ENCODE results near the gene LILRB1. TPM values are rescaled to one million over a fixed set of nuclear protein-coding genes. Genes with fewer than 3 reads are reported as not detected.
"Not testable (repeated sequence)": the region's sequence is repeated elsewhere in the genome, so short reads cannot be mapped to it uniquely, and the experiment has no call there.

LILRB1 gene
- 10 to 100 TPM; 23.7 to 35.7 (median 27.9) TPM for polyA plus RNA-seq (ENCODE audit: low read depth in 6 of 6)

DNA sequence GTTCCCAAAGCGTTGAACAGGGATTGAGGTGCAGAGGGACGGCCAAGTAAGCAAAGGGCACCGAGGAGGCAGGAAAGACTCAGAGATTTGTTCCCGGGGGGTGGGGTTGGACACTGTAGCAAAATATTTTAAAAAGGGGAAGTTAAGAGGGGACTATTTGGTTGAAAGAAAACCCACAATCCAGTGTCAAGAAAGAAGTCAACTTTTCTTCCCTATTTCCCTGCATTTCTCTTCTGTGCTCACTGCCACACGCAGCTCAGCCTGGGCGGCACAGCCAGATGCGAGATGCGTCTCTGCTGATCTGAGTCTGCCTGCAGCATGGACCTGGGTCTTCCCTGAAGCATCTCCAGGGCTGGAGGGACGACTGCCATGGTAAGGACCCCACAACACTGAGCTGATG is at the start of gene LILRB1:
Gene LILRB1, plus strand, starts transcription at position 223 of the 400 bp plus-strand sequence. CDS start 590 bp downstream, outside the sequence.
- Mint-ChIP-seq H3K4me1 (peaks cover 56 to 70% (median 69%) of the 10 kb centered on the region in 3 donors), H3K4me3 (peak within 1 kb of the TSS; percentile 60 to 97 (median 90)), H3K27ac (peak within 1 kb of the TSS; percentile 85 to 95 (median 92)), H3K36me3 (peaks cover 18 to 32% of the 10 kb centered on the region in 2 donors)
- not testable (repeated sequence) for H3K27me3 Mint-ChIP-seq, H3K9me3 Mint-ChIP-seq
- ATAC-seq (ENCODE audit: low read depth in 2 of 2) (peak; percentile 79 to 86), DNase-seq (peak; percentile 39)

DNA sequence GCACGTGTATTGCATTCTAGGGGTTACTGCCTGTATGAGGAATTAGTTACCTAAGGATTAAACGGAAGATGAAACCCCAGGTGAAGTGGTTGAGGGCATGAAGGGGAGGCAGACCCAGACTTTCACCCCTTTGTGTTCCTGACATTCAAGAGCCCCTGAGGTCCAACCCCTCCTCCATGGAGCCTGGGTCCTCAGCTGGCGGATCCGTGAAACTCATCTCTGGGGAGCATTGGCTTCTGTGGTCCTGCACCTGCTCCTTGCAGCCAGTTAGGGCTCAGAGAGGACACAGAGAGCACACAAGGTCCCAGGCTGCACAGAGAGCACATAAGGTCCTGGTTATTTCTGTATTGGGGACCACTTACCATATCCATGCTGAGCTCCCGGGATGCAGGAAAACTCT is 43.9 kb upstream of the LILRB1 start:
- H3K27me3 Mint-ChIP-seq, result peaks cover 4 to 16% (median 5%) of the 10 kb centered on the region in 3 donors
- H3K9me3 Mint-ChIP-seq, result peaks cover 0 to 13% (median 4%) of the 10 kb centered on the region in 7 donors
- H3K4me3 Mint-ChIP-seq, result no peak overlapping the region
- H3K4me1 Mint-ChIP-seq, result peaks cover 4 to 15% (median 13%) of the 10 kb centered on the region in 3 donors
- DNase-seq, result no peak
- H3K36me3 Mint-ChIP-seq, result peaks cover 8 to 11% of the 10 kb centered on the region in 2 donors
- no peak for ATAC-seq (ENCODE audit: low read depth in 2 of 2)
- peak overlapping the region in 1 of 6 donors; percentile 30 for H3K27ac Mint-ChIP-seq

DNA sequence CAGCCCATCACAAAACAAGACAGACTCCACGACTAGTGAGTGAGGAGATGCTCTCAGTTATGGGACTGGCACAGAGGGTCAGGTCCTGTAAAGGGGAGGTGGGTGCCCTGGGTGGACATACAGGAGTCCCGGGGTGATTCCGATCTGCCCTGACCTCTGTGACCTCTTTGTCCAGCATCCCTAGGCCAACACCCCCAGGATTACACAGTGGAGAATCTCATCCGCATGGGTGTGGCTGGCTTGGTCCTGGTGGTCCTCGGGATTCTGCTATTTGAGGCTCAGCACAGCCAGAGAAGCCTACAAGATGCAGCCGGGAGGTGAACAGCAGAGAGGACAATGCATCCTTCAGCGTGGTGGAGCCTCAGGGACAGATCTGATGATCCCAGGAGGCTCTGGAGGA is 43.3 kb upstream of the LILRB1 start:
- H3K36me3 Mint-ChIP-seq, result peaks cover 8 to 11% of the 10 kb centered on the region in 2 donors

DNA sequence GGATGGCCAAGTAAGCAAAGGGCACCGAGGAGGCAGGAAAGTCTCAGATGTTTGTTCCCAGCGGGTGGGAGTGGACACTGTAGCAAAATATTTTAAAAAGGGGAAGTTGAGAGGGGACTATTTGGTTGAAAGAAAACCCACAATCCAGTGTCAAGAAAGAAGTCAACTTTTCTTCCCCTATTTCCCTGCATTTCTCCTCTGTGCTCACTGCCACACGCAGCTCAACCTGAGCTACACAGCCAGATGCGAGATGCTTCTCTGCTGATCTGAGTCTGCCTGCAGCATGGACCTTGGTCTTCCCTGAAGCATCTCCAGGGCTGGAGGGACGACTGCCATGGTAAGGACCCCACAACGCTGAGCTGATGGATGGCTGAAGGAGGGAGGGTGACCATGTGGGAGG is 36.8 kb upstream of the LILRB1 start, which contains the start of gene LILRA1:
Gene LILRA1, plus strand, starts transcription at position 188 of the 400 bp plus-strand sequence. CDS start 613 bp downstream, outside the sequence.
- Mint-ChIP-seq H3K27ac (peak within 1 kb of the TSS; percentile 13 to 88 (median 58)), H3K9me3 (peaks cover 0 to 15% (median 2%) of the 10 kb centered on the region in 7 donors), H3K27me3 (peaks cover 16 to 23% (median 20%) of the 10 kb centered on the region in 3 donors), H3K4me1 (peaks cover 29 to 42% (median 41%) of the 10 kb centered on the region in 3 donors), H3K4me3 (peak within 1 kb of the TSS in 7 of 8 donors; percentile 60 to 85 (median 77))
- H3K36me3 Mint-ChIP-seq, result not testable (repeated sequence)
- peak; percentile 93 for ATAC-seq (ENCODE audit: low read depth in 2 of 2)
- DNase-seq, result peak; percentile 38

More for the DNA sequence above, 43.3 kb upstream of the LILRB1 start:
- no peak overlapping the region for H3K4me3 Mint-ChIP-seq
- no peak overlapping the region for H3K27ac Mint-ChIP-seq
- no peak for ATAC-seq (ENCODE audit: low read depth in 2 of 2)
- peaks cover 0 to 15% (median 4%) of the 10 kb centered on the region in 7 donors for H3K9me3 Mint-ChIP-seq
- H3K4me1 Mint-ChIP-seq, result peaks cover 8 to 21% (median 20%) of the 10 kb centered on the region in 3 donors
- no peak for DNase-seq
- H3K27me3 Mint-ChIP-seq, result peaks cover 5 to 16% (median 8%) of the 10 kb centered on the region in 3 donors

DNA sequence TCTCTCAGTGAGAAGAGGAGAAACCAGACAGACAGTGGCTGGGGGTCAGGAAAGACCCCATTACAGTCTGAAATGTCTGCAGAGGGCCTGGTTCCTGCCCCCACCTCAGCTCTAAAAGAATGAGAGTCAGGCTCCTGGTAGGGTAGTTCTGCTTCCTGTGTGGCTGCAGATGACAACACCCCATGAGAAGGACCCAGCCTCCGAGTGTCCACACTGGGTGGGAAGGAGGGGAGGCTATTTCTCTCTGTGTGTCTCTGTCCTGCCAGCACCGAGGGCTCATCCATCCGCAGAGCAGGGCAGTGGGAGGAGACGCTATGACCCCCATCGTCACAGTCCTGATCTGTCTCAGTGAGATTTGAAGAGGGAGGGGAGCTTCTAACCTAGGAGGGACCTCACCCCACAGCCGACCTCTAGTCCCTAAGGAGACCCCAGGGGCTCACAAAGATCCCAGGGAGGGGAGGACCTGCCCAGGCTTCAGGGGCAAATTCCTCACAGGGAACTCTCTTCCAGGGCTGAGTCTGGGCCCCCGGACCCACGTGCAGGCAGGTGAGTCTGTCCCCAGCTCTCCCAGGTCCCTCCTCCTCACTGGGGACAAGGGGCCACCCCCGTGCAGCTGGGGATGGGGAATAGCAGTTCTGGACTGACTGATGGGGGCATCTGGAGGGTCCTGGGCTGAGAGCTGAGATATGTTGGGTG is 36.2 kb upstream of the LILRB1 start:
- Mint-ChIP-seq H3K9me3 (peaks cover 0 to 15% (median 2%) of the 10 kb centered on the region in 7 donors), H3K27ac (peak overlapping the region in 3 of 6 donors; percentile 24 to 82 (median 76)), H3K4me3 (peak overlapping the region in 7 of 8 donors; percentile 60 to 85 (median 77)), H3K27me3 (peaks cover 16 to 20% (median 17%) of the 10 kb centered on the region in 3 donors), H3K4me1 (peaks cover 29 to 42% (median 41%) of the 10 kb centered on the region in 3 donors)
- not testable (repeated sequence) for ATAC-seq (ENCODE audit: low read depth in 2 of 2); H3K36me3 Mint-ChIP-seq; DNase-seq

DNA sequence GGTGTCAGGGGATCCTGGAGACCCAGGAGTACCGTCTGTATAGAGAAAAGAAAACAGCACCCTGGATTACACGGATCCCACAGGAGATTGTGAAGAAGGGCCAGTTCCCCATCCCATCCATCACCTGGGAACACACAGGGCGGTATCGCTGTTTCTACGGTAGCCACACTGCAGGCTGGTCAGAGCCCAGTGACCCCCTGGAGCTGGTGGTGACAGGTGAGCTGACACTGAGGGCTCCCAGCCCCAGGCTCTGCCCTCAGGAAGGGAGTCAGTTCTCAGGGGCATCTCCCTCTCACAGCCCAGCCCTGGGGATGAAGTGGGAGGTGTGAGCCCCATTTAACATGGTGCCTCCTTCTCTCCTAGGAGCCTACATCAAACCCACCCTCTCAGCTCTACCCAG is 35.5 kb upstream of the LILRB1 start:
- Mint-ChIP-seq H3K4me1 (peaks cover 29 to 40% (median 36%) of the 10 kb centered on the region in 3 donors), H3K36me3 (no peaks in the 10 kb centered on the region), H3K27ac (no peak overlapping the region), H3K27me3 (peaks cover 14 to 20% (median 16%) of the 10 kb centered on the region in 3 donors), H3K9me3 (peaks cover 0 to 15% (median 2%) of the 10 kb centered on the region in 7 donors), H3K4me3 (peak overlapping the region in 1 of 8 donors; percentile 42)
- DNase-seq, result no peak
- ATAC-seq (ENCODE audit: low read depth in 2 of 2), result no peak

DNA sequence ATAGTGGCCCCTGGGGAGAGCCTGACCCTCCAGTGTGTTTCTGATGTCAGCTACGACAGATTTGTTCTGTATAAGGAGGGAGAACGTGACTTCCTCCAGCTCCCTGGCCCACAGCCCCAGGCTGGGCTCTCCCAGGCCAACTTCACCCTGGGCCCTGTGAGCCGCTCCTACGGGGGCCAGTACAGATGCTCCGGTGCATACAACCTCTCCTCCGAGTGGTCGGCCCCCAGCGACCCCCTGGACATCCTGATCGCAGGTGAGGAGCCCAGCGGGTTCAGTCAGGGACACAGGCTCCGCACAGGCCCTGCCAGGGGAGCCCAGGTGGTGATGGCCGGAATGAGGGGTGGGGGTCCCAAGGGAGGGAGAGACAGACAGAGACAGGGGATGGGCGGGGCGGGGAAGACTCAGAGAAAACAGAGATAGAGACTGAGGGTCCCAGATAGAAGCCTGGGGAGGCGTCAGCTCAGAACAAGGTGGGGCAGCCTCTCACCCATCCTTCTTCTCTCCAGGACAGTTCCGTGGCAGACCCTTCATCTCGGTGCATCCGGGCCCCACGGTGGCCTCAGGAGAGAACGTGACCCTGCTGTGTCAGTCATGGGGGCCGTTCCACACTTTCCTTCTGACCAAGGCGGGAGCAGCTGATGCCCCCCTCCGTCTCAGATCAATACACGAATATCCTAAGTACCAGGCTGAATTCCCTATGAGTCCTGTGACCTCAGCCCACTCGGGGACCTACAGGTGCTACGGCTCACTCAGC is 34.4 kb upstream of the LILRB1 start:
- not testable (repeated sequence) for H3K36me3 Mint-ChIP-seq; H3K4me3 Mint-ChIP-seq; ATAC-seq (ENCODE audit: low read depth in 2 of 2); DNase-seq
- Mint-ChIP-seq H3K27ac (peak overlapping the region in 1 of 6 donors; percentile 51), H3K9me3 (peaks cover 0 to 11% (median 0%) of the 10 kb centered on the region in 7 donors), H3K4me1 (peaks cover 33 to 45% (median 36%) of the 10 kb centered on the region in 3 donors), H3K27me3 (peaks cover 21 to 25% (median 22%) of the 10 kb centered on the region in 3 donors)

DNA sequence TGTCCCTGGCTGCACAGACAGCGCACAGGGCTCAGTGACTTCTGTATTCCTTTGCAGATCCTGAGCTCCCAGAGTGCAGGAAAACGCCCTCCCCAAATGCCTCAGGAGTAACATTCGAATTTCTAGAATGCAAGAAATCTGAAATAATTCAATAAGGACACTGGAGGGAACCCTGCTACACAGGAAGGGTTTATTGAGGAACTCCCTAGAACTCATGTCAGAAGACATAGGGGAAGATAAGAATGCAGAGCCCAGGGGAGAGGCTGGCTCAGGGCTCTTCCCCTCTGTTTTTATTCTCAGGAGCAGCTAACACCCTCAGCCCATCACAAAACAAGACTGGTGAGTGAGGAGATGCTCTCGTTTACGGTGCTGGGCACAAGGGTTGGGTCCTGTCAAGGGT is 30.1 kb upstream of the LILRB1 start:
- Mint-ChIP-seq H3K27me3 (peaks cover 13 to 32% (median 23%) of the 10 kb centered on the region in 3 donors), H3K27ac (peak overlapping the region in 1 of 6 donors; percentile 56), H3K36me3 (peaks cover 0 to 5% of the 10 kb centered on the region in 2 donors), H3K4me3 (peak overlapping the region in 1 of 8 donors; percentile 5), H3K4me1 (peaks cover 5 to 16% (median 13%) of the 10 kb centered on the region in 3 donors), H3K9me3 (peaks cover 0 to 5% (median 3%) of the 10 kb centered on the region in 7 donors)
- no peak for DNase-seq
- no peak for ATAC-seq (ENCODE audit: low read depth in 2 of 2)

DNA sequence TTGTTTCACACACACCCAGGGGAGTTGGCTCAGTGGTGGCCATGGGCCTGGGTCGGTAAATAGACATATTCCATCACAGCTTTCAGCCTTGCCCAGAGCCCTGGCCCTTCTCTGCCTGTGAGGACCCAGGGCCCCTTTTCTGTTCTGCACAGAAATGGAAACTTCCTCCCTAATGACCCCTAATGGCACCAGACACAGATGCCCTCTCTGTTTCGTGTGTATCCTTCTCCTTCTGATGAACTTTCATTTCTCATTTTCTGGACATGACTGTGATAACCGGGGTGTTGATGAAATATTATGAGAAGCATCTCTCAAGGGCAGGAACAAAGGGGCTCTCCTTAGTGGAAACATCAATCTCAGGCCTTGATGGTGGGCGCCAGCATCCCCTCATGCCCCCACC is 24.1 kb upstream of the LILRB1 start:
- Mint-ChIP-seq H3K9me3 (peaks cover 0 to 5% (median 3%) of the 10 kb centered on the region in 7 donors), H3K27ac (peak overlapping the region in 4 of 6 donors; percentile 26 to 72 (median 47)), H3K36me3 (peaks cover 0 to 7% of the 10 kb centered on the region in 2 donors), H3K27me3 (peaks cover 2 to 4% (median 3%) of the 10 kb centered on the region in 3 donors), H3K4me3 (peak overlapping the region in 5 of 8 donors; percentile 26 to 87 (median 34)), H3K4me1 (peaks cover 22 to 47% (median 32%) of the 10 kb centered on the region in 3 donors)
- DNase-seq (no peak), ATAC-seq (ENCODE audit: low read depth in 2 of 2) (peak; percentile 56 to 62)

DNA sequence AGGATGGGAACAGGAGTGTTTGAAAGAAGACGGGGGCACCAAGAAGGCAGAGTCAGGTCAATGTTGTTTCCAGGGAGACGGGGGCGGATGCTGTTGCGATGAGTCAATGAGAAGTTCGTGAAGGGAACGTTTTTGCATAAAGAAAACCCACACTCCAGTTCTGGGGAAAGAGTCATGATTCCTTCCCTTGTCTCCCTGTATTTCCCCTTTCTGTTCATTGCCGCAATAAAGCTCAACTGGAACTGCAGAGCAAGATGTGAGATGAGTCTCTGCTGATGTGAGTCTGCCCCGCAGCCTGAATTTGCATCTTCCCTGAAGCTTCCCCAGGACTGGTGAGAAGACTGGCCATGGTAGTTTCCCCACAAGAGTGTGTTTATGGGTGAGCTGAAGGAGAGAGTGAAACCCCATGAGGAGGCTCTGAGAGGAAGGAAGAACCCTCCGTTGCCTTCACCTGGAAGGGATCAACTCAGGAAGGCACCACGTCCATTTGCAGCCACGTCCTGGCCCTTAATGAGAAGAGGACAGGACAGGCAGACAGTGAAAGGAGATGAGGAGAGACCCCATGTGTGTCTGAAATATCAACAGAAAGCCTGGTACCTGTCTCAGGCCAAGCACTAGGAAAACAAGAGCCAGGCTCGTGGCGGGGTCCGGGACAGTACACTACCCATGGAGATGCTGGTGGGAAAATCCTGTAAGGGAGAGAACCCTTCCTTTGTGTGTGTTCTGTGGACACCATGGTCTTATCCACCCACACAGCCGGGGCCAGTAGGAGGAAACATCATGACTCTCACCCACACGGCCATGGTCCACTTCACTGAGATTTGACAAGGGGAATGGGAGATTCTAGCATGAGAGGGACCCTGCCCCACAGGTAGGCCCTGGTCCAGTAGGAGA is 23.1 kb upstream of the LILRB1 start:
- peak; percentile 58 to 61 for ATAC-seq (ENCODE audit: low read depth in 2 of 2)
- H3K27ac Mint-ChIP-seq, result peak overlapping the region in 5 of 6 donors; percentile 37 to 80 (median 64)
- peaks cover 0 to 7% of the 10 kb centered on the region in 2 donors for H3K36me3 Mint-ChIP-seq
- DNase-seq, result no peak
- no peaks in the 10 kb centered on the region for H3K27me3 Mint-ChIP-seq
- H3K4me1 Mint-ChIP-seq, result peaks cover 28 to 57% (median 40%) of the 10 kb centered on the region in 3 donors
- peaks cover 0 to 5% (median 3%) of the 10 kb centered on the region in 7 donors for H3K9me3 Mint-ChIP-seq
- peak overlapping the region in 6 of 8 donors; percentile 2 to 87 (median 39) for H3K4me3 Mint-ChIP-seq

DNA sequence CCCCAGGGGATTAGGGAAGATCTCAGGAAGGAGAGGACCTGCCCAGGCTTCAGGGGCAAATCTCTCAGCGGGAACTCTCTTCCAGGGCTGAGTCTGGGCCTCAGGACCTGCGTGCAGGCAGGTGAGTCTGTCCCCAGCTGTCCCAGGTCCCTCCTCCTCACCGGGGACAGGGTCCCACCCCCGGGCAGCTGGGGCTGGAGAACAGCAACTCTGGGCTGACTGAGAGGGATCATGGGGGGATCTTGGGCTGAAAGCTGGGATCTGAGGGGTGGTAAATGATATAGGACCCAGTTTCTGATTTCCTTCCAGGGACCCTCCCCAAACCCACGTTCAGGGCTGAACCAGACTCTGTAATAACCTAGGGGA is 22.5 kb upstream of the LILRB1 start:
- H3K4me1 Mint-ChIP-seq, result peaks cover 35 to 62% (median 46%) of the 10 kb centered on the region in 3 donors
- peaks cover 0 to 5% (median 3%) of the 10 kb centered on the region in 7 donors for H3K9me3 Mint-ChIP-seq
- DNase-seq (no peak), ATAC-seq (ENCODE audit: low read depth in 2 of 2) (no peak)
- H3K27me3 Mint-ChIP-seq, result no peaks in the 10 kb centered on the region
- peak overlapping the region in 3 of 6 donors; percentile 4 to 75 (median 59) for H3K27ac Mint-ChIP-seq
- H3K4me3 Mint-ChIP-seq, result peak overlapping the region in 1 of 8 donors; percentile 67
- peaks cover 0 to 7% of the 10 kb centered on the region in 2 donors for H3K36me3 Mint-ChIP-seq

DNA sequence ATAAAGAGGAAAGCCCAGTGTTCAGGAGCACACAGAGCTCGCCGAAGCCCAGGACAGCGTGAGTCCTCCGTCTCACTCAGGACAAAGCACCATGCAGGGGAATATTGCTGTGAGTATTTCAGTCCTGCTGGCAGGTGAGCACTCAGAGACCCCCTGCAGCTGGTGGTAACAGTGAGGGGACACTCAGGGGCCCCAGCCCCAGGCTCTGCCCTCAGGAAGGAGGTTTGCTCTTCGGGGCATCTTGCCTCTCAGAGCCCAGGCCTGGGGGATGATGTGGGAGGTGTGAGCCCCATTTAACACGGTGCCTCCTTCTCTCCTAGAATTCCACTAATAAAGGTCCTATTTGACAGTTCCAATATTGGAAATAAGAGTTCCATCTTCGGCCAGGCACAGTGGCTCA is 22.1 kb upstream of the LILRB1 start:
- DNase-seq (no peak), ATAC-seq (ENCODE audit: low read depth in 2 of 2) (no peak)
- peaks cover 35 to 66% (median 48%) of the 10 kb centered on the region in 3 donors for H3K4me1 Mint-ChIP-seq
- no peaks in the 10 kb centered on the region for H3K27me3 Mint-ChIP-seq
- H3K4me3 Mint-ChIP-seq, result no peak overlapping the region
- H3K36me3 Mint-ChIP-seq, result peaks cover 0 to 7% of the 10 kb centered on the region in 2 donors
- no peak overlapping the region for H3K27ac Mint-ChIP-seq
- H3K9me3 Mint-ChIP-seq, result peaks cover 0 to 5% (median 3%) of the 10 kb centered on the region in 7 donors

All from naive B cell (primary cell).